ENCODE data around the gene SLC4A3. TPM values are rescaled to one million over a fixed set of nuclear protein-coding genes. Genes with fewer than 3 reads are reported as not detected.

Gene SLC4A3
- total RNA-seq, 3 donors from 2014 or later (not counting 1 experiment from before 2014, with no cell fraction given) = 0.15 to 0.45 TPM; not detected in 1

- H3K9me3 Mint-ChIP-seq = peaks cover 0 to 4% of the 10 kb centered on the region in 2 donors
- H3K4me1 Mint-ChIP-seq = no peaks in the 10 kb centered on the region
- intact Hi-C loops (cut with micrococcal nuclease) = no loop called here
- H3K4me3 Mint-ChIP-seq = no peak overlapping the region
- peaks cover 6% of the 10 kb centered on the region for H3K36me3 Mint-ChIP-seq
- DNase-seq = no peak
- peaks cover 19 to 20% of the 10 kb centered on the region in 2 donors for H3K27me3 Mint-ChIP-seq (ENCODE audit: low read depth in 2 of 2)
- no peaks in the 10 kb centered on the region for H3K36me3 ChIP-seq (ENCODE audit: control insufficient read depth, insufficient read depth, low read length)
- 82% methylated on average over 11 of the region's 11 CpGs for WGBS (ENCODE audit: insufficient coverage)
- H3K4me1 ChIP-seq (ENCODE audit: control insufficient read depth, insufficient read depth, low read length) = no peaks in the 10 kb centered on the region
- no peak overlapping the region for H3K4me3 ChIP-seq (ENCODE audit: low read length)
- no peak overlapping the region for H3K27ac ChIP-seq (ENCODE audit: low read length)
- TF ChIP-seq, protein P1, sequence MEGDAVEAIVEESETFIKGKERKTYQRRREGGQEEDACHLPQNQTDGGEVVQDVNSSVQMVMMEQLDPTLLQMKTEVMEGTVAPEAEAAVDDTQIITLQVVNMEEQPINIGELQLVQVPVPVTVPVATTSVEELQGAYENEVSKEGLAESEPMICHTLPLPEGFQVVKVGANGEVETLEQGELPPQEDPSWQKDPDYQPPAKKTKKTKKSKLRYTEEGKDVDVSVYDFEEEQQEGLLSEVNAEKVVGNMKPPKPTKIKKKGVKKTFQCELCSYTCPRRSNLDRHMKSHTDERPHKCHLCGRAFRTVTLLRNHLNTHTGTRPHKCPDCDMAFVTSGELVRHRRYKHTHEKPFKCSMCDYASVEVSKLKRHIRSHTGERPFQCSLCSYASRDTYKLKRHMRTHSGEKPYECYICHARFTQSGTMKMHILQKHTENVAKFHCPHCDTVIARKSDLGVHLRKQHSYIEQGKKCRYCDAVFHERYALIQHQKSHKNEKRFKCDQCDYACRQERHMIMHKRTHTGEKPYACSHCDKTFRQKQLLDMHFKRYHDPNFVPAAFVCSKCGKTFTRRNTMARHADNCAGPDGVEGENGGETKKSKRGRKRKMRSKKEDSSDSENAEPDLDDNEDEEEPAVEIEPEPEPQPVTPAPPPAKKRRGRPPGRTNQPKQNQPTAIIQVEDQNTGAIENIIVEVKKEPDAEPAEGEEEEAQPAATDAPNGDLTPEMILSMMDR (IDR thresholded peaks at IDR 0.05) = no peak
- H3K27me3 ChIP-seq (ENCODE audit: control insufficient read depth, insufficient read depth, low read length) = peaks cover 6% of the 10 kb centered on the region
- ATAC-seq = no peak
- H3K27ac Mint-ChIP-seq = no peak overlapping the region
- no peaks in the 10 kb centered on the region for H3K9me3 ChIP-seq (ENCODE audit: control insufficient read depth, insufficient read depth, low read length)
These were observed 35.8 kb downstream of the SLC4A3 start for GRCh38 chr2:219663116-219663762.

DNA sequence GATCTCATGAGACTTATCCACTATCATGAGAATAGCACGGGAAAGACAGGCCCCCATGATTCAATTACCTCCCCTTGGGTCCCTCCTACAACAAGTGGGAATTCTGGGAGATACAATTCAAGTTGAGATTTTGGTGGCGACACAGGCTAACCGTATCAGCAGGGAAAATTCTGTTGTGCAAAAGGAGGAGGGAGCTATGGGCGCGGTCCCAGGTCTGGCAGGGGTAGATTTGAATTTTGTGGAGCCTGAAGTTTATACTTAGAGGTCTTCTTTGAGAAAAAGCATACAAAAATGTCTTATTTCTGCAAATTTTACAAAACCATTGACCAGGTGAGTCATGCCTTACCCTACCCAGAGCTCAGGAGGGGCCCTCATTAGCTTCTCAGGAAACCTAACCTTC is 36.6 kb downstream of the SLC4A3 start:
- H3K4me3 ChIP-seq (ENCODE audit: low read length) = no peak overlapping the region
- TF ChIP-seq, protein P1 (IDR thresholded peaks at IDR 0.05) = no peak
- Mint-ChIP-seq H3K27me3 (ENCODE audit: low read depth in 2 of 2) (peaks cover 15 to 19% of the 10 kb centered on the region in 2 donors), H3K36me3 (peaks cover 6% of the 10 kb centered on the region), H3K4me3 (no peak overlapping the region), H3K27ac (no peak overlapping the region), H3K4me1 (no peaks in the 10 kb centered on the region), H3K9me3 (peaks cover 0 to 4% of the 10 kb centered on the region in 2 donors)
- H3K36me3 ChIP-seq (ENCODE audit: control insufficient read depth, insufficient read depth, low read length) = no peaks in the 10 kb centered on the region
- WGBS (ENCODE audit: insufficient coverage) = 94% methylated on average over 5 of the region's 5 CpGs
- no peak overlapping the region for H3K27ac ChIP-seq (ENCODE audit: low read length)
- DNase-seq = no peak
- H3K27me3 ChIP-seq (ENCODE audit: control insufficient read depth, insufficient read depth, low read length) = peaks cover 6% of the 10 kb centered on the region
- intact Hi-C loops (cut with micrococcal nuclease) = no loop called here
- no peaks in the 10 kb centered on the region for H3K4me1 ChIP-seq (ENCODE audit: control insufficient read depth, insufficient read depth, low read length)
- no peak for ATAC-seq
- no peaks in the 10 kb centered on the region for H3K9me3 ChIP-seq (ENCODE audit: control insufficient read depth, insufficient read depth, low read length)

- ATAC-seq (no peak), DNase-seq (no peak)
- H3K9me3 Mint-ChIP-seq = peaks cover 0 to 4% of the 10 kb centered on the region in 2 donors
- intact Hi-C loops (cut with micrococcal nuclease) = no loop called here
- 87% methylated on average over 4 of the region's 4 CpGs for WGBS (ENCODE audit: insufficient coverage)
- Histone ChIP-seq H3K27ac (ENCODE audit: low read length) (no peak overlapping the region), H3K36me3 (ENCODE audit: control insufficient read depth, insufficient read depth, low read length) (no peaks in the 10 kb centered on the region), H3K27me3 (ENCODE audit: control insufficient read depth, insufficient read depth, low read length) (peaks cover 3% of the 10 kb centered on the region), H3K9me3 (ENCODE audit: control insufficient read depth, insufficient read depth, low read length) (no peaks in the 10 kb centered on the region), H3K4me3 (ENCODE audit: low read length) (no peak overlapping the region), H3K4me1 (ENCODE audit: control insufficient read depth, insufficient read depth, low read length) (no peaks in the 10 kb centered on the region)
- no peak overlapping the region for H3K27ac Mint-ChIP-seq
- peaks cover 11 to 19% of the 10 kb centered on the region in 2 donors for H3K27me3 Mint-ChIP-seq (ENCODE audit: low read depth in 2 of 2)
- no peak overlapping the region for H3K4me3 Mint-ChIP-seq
- H3K4me1 Mint-ChIP-seq = no peaks in the 10 kb centered on the region
- TF ChIP-seq, protein P1 (IDR thresholded peaks at IDR 0.05) = no peak
- H3K36me3 Mint-ChIP-seq = peaks cover 6% of the 10 kb centered on the region
These were observed 37.5 kb downstream of the SLC4A3 start for GRCh38 chr2:219664944-219665343.

DNA sequence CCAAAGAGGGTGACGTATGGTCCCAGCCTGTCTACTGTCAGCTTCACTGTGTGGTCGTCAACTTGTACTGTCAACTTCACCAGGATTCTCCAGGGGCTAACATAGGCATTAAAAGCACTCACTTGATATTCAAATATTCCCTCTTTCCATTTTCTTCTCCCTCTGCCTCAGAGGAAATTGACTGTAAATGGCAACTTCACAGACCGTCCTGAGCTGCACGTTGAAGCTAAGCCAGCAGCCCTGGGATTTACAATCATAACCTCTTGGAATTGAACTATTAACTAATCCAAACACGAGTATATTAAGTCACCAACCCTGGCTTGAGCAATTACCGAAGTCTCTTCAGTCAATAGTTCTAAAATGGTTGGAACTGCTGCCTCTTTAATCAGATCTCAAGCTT is 38.5 kb downstream of the SLC4A3 start:
- ATAC-seq = no peak
- WGBS (ENCODE audit: insufficient coverage) = 91% methylated on average over 6 of the region's 6 CpGs
- H3K9me3 Mint-ChIP-seq = peaks cover 0 to 4% of the 10 kb centered on the region in 2 donors

More for the DNA sequence above, 38.5 kb downstream of the SLC4A3 start:
- H3K36me3 ChIP-seq (ENCODE audit: control insufficient read depth, insufficient read depth, low read length) = no peaks in the 10 kb centered on the region
- no peak for DNase-seq
- Mint-ChIP-seq H3K4me1 (no peaks in the 10 kb centered on the region), H3K27me3 (ENCODE audit: low read depth in 2 of 2) (peaks cover 17% of the 10 kb centered on the region in 2 donors), H3K27ac (no peak overlapping the region), H3K36me3 (peaks cover 6% of the 10 kb centered on the region), H3K4me3 (no peak overlapping the region)
- TF ChIP-seq, protein P1 (IDR thresholded peaks at IDR 0.05) = no peak
- peaks cover 3% of the 10 kb centered on the region for H3K27me3 ChIP-seq (ENCODE audit: control insufficient read depth, insufficient read depth, low read length)
- no peak overlapping the region for H3K4me3 ChIP-seq (ENCODE audit: low read length)
- no peaks in the 10 kb centered on the region for H3K4me1 ChIP-seq (ENCODE audit: control insufficient read depth, insufficient read depth, low read length)
- no peaks in the 10 kb centered on the region for H3K9me3 ChIP-seq (ENCODE audit: control insufficient read depth, insufficient read depth, low read length)
- intact Hi-C loops (cut with micrococcal nuclease) = no loop called here
- no peak overlapping the region for H3K27ac ChIP-seq (ENCODE audit: low read length)

Measured in natural killer cell (primary cell).